GM12872 (cell line): Measurements from ENCODE around the gene ELFN2.

Experiments used
- CTCF ChIP-seq: IDR thresholded peaks from 3 replicates; pipeline ENCODE4 v1.5.1; 2011; ENCODE audit warnings: low read depth, mild to moderate bottlenecking, low read length, moderate library complexity; ENCODE audit not compliant: insufficient read depth

The ELFN2 gene

DNA sequence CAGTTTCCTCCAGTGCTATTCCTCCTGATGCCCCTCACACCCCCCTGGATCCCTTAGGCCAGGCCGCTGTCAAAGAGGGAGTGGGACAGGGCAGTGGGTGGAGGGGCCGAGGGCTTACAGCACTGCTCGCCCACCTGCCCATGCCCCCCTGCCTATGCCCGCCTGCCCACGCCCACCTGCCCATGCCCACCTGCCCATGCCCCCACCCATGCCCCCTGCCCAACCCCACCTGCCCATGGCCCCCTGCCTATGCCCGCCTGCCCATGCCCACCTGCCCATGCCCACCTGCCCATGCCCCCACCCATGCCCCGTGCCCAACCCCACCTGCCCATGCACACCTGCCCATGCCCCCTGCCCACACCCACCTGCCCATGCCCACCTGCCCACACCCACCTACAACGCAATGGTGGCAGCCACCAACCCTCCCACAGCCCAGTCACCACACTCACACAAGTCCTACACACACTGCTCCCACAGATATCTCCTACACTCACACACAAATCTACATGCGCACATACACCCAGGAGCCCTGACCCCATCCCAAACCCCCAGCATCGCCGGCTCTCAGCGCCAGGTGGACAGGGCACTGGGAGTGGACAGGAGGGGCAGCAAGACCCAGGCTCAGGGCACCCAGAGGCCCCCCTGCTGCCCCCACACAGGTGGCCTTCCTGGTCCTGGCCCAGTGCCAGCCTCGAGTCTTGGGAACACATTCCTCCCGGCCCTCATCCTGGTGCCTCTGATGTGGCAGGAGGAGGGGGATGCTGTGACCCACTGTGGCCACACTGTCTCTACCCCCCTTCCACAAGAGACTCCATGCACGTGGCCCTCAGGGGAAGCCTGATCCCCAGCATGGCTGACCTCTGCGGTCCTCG, 83.2 kb downstream of the ELFN2 start:
- TF ChIP-seq CTCF: no peak

DNA sequence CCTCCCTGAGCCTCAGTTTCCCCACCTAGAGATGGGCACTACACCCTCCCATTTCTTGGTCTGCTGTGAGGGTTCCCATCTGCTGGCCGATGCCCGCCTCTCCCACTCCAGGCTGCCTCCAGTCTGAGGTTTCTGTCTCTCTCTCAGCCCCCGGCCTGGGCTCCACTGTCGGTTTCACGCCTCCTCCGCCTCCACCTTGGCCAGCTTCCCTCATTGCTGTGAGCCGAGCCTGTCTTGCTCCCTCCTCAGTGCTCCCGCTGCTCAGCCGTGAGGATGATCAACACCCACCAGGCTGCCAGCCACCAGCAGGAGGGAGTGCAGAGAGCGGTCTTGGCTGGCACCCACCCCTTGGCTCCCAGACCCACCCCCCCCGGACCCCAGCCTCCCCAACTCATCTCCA, 83.9 kb downstream of the ELFN2 start:
- no peak for TF ChIP-seq CTCF

DNA sequence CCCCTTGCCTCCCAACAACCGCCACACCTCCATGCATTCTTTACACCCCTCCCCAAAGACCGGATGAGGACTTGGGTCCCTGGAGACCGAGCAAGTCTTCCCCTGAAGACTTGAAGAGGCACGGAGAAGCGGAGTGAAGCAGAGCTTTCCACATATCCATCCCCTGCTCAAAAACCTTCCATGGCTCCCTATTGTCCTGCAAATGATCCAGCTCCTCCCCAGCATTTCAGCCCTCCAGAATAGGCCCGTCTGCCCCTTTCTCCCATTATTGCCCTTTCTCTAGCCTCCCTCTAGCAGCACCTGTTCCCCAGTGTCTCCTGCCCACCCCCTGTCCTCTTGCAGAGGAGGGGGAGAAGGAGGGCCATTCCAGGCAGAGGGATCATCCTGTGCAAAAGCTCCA, 85.2 kb downstream of the ELFN2 start:
- TF ChIP-seq CTCF: no peak

DNA sequence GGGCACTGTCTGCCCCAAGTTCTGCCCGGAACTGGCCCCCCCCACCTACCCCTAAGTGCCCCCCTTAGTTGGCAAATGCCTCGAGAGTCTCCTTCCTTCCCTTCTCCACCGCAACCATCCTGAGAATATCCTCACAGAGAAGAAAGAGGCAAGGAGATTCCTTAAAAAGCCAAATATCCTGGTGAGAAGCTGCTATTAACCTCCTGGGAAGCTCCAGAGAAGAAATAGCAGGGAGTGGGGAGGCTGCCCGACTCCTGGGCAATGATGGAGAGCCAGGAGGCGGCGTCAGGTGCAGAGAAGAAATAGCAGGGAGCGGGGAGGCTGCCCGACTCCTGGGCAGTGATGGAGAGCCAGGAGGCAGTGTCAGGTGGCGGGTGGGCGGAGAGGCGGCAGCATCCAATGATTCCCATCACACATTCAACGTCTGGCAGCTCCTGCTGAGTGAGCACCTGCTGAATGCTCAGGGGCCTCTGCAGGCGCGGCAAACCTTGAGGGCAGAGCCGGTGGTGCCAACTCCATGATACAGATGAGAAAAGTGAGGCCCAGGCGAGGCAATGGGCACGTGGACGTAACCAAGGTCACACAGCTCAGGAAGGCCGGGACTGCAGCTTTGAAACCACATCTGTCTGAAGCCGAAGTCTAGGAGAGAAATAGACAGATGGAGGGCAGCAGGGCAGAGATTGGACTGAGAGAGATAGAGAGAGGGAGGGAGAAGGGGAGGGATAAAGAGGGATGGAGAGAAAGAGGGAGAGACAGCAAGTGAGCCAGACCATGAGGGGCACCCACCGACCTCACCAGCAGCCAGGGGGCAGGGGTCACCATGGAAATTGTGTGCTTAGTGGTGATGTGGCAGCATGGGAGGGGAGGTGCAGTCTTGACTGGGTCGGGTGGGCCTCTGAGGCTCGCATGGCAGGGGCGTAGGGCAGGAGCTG, 86.7 kb downstream of the ELFN2 start:
- no peak for TF ChIP-seq CTCF

DNA sequence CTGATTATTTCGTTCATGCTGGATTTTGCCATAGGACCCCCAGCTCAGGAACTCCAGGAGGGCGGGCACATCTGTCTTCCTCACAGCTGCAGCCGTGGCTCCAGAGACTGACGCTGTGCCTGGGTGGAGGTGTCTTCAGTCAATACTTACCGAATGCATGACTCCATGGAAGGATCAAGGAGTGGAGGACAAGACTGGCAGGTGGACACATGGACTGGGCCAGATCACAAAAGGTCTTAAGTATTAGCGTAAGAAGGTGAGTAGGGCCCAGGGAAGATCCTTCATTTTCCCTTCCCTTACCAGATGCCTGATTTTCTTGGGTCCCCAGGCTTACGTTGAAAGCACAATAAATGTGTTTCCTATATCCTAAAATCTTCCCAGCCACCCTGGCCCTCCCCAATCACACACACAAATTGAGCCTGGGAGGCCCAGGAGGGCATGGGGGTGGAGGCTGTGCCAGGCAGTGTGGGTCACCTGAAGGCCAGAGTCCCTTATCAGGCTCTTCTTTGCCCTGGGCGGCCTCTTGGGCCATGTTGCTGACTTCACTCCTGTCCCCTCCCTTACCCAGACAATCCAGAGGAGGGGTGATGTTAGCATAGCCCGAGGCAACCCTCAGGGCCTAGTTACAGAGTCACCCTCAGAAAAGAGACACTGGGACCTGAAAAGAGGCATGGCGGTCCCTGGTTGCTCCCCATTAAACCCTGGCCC, 88.6 kb downstream of the ELFN2 start:
- TF ChIP-seq CTCF: no peak

- no peak for TF ChIP-seq CTCF
Observed at GRCh38 chr22:37337204-37337943, 89.9 kb downstream of the ELFN2 start.
